ENCODE results near the gene SLC4A7. TPM values are rescaled to one million over a fixed set of nuclear protein-coding genes. Genes with fewer than 3 reads are reported as not detected.

Gene SLC4A7
- total RNA-seq, 1 donor = 281 TPM

- H3K36me3 ChIP-seq (ENCODE audit: insufficient read depth, low read length) = peaks cover 14% of the 10 kb centered on the region
- DNase-seq (ENCODE audit: insufficient read length, low spot score, missing footprints) = peak; percentile 96
- no peaks in the 10 kb centered on the region for H3K27me3 ChIP-seq (ENCODE audit: insufficient read depth, low read length)
- H3K27ac ChIP-seq (ENCODE audit: low read depth, low read length) = peak within 1 kb of the TSS; percentile 13
- H3K4me3 ChIP-seq (ENCODE audit: insufficient read depth, low read length) = peak within 1 kb of the TSS; percentile 68
- H3K4me1 ChIP-seq (ENCODE audit: insufficient read depth, low read length) = no peaks in the 10 kb centered on the region
- H3K79me2 ChIP-seq (ENCODE audit: insufficient read depth, low read length) = no peaks in the 10 kb centered on the region
- no peak within 1 kb of the TSS for H2AFZ ChIP-seq (ENCODE audit: low read length)
- no peak for TF ChIP-seq CTCF (IDR thresholded peaks at IDR 0.05; ENCODE audit: extremely low read depth, low read depth, low read length)
- H3K9me3 ChIP-seq (ENCODE audit: low read depth, low read length) = no peaks in the 10 kb centered on the region
- H4K20me1 ChIP-seq (ENCODE audit: insufficient read depth, low read length) = no peaks in the 10 kb centered on the region
- H3K4me2 ChIP-seq (ENCODE audit: insufficient read depth, low read length) = peak within 1 kb of the TSS; percentile 84
Measured at GRCh38 chr3:27368831-27369607, 115.2 kb downstream of the SLC4A7 start, which contains the start of gene NEK10. Gene NEK10, minus strand, starts transcription at chr3:27369383. Its CDS starts 16,501 bp downstream, at chr3:27352882.

GRCh38 chr3:27366062-27366591 is 118.1 kb downstream of the SLC4A7 start:
- H3K4me3 ChIP-seq (ENCODE audit: insufficient read depth, low read length) = no peak overlapping the region
- no peak for DNase-seq (ENCODE audit: insufficient read length, low spot score, missing footprints)
- H2AFZ ChIP-seq (ENCODE audit: low read length) = no peak overlapping the region
- H3K27ac ChIP-seq (ENCODE audit: low read depth, low read length) = no peak overlapping the region
- H3K9me3 ChIP-seq (ENCODE audit: low read depth, low read length) = no peaks in the 10 kb centered on the region
- H3K79me2 ChIP-seq (ENCODE audit: insufficient read depth, low read length) = no peaks in the 10 kb centered on the region
- H3K4me2 ChIP-seq (ENCODE audit: insufficient read depth, low read length) = no peak overlapping the region
- no peaks in the 10 kb centered on the region for H4K20me1 ChIP-seq (ENCODE audit: insufficient read depth, low read length)
- TF ChIP-seq CTCF (IDR thresholded peaks at IDR 0.05; ENCODE audit: extremely low read depth, low read depth, low read length) = no peak
- H3K36me3 ChIP-seq (ENCODE audit: insufficient read depth, low read length) = peaks cover 5% of the 10 kb centered on the region
- H3K27me3 ChIP-seq (ENCODE audit: insufficient read depth, low read length) = no peaks in the 10 kb centered on the region
- no peaks in the 10 kb centered on the region for H3K4me1 ChIP-seq (ENCODE audit: insufficient read depth, low read length)

GRCh38 chr3:27360113-27361078 is 123.8 kb downstream of the SLC4A7 start:
- no peak overlapping the region for H3K4me2 ChIP-seq (ENCODE audit: insufficient read depth, low read length)
- no peaks in the 10 kb centered on the region for H3K36me3 ChIP-seq (ENCODE audit: insufficient read depth, low read length)
- H3K27ac ChIP-seq (ENCODE audit: low read depth, low read length) = no peak overlapping the region
- H3K79me2 ChIP-seq (ENCODE audit: insufficient read depth, low read length) = no peaks in the 10 kb centered on the region
- no peak overlapping the region for H2AFZ ChIP-seq (ENCODE audit: low read length)
- H3K9me3 ChIP-seq (ENCODE audit: low read depth, low read length) = no peaks in the 10 kb centered on the region
- no peak overlapping the region for H3K4me3 ChIP-seq (ENCODE audit: insufficient read depth, low read length)
- H4K20me1 ChIP-seq (ENCODE audit: insufficient read depth, low read length) = no peaks in the 10 kb centered on the region
- TF ChIP-seq CTCF (IDR thresholded peaks at IDR 0.05; ENCODE audit: extremely low read depth, low read depth, low read length) = no peak
- no peak for DNase-seq (ENCODE audit: insufficient read length, low spot score, missing footprints)
- H3K27me3 ChIP-seq (ENCODE audit: insufficient read depth, low read length) = no peaks in the 10 kb centered on the region
- peaks cover 10% of the 10 kb centered on the region for H3K4me1 ChIP-seq (ENCODE audit: insufficient read depth, low read length)
